HG03135 (cell line): ENCODE data around the gene MATN4.

Source experiments
- ATAC-seq: cut with Tn5 transposase; IDR thresholded peaks from one replicate; pipeline ENCODE4 v1.9.1; 2021; ENCODE audit warnings: mild to moderate bottlenecking, moderate library complexity; ENCODE audit not compliant: unreplicated experiment

Gene MATN4

DNA sequence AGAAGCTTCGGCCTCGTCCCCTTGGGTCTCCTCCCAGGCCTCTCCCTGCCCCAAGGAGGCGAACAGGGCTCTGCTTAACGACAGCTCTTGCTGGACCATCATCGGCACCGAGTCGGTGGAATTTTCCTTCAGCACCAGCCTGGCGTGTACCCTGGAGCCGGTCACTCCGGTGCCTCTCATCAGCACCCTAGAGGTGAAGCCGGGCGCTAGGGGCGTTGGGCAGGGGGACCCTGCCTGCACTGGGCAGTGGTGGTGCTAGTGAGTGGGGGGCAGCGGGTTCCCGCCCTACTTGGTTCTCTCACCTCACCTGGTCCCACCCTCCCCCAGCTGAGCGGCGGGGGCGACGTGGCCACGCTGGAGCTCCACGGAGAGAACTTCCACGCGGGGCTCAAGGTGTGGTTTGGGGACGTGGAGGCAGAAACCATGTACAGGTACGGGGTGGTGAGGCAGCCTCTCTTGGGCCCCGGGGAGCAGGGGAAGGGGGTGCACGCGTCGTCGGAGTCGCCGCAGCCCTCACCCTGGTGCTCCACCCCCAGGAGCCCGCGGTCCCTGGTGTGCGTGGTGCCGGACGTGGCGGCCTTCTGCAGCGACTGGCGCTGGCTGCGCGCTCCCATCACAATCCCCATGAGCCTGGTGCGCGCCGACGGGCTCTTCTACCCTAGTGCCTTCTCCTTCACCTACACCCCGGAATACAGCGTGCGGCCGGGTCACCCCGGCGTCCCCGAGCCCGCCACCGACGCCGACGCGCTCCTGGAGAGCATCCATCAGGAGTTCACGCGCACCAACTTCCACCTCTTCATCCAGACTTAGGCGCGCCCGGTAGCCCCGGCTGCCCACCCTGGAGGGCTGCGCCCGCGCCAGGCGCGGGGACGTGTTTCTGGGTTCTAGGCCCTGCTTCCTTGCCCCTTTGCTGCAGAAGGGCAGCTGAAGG, 8.3 kb upstream of the MATN4 start:
- ATAC-seq, result no peak

DNA sequence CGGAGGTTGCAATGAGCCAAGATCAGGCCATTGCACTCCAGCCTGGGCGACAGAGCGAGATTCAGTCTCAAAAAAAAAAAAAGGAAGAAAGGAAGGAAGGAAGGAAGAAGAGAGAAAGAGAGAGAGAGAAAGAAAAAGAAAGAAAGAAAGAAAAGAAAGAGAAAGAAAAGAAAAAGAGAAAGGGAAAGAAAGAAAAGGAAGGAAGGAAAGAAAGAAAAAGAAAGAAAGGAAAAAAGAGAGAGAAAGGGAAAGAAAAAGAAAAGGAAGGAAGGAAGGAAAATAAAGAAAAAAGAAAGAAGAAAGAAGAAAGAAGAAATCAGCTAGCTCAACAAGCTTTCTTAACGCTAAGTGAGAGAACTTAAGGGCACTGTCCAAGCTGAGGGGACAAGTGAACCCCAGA, 7.6 kb upstream of the MATN4 start:
- no peak for ATAC-seq

- no peak for ATAC-seq
These were observed 5.8 kb upstream of the MATN4 start for GRCh38 chr20:45313943-45314342.

DNA sequence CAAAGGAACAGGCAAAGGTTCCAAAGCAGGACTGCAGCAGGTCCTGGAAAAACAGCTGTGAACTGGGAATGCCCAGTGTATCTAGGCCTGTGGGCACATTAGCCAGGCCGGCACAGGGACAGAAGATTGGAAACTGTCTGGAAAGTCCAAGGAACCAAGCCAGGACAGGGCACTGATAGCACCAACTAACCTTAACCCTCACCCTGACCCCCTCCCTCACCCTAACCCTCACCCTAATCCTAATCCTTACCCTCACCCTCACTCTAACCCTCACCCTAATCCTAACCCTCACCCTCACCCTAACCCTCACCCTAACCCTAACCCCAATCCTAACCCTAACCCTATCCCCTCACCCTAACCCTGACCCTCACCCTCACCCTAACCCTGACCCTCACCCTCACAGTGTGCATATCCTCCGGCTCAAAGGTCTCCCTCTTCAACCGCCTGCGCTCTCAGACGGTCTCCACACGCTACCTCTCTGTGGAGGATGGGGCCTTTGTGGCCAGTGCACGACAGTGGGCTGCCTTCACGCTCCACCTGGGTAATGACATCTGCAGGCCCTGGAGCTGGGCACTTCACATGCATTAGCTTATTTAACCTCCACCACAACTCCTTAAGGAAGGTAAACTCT, 5.1 kb upstream of the MATN4 start:
- no peak for ATAC-seq

DNA sequence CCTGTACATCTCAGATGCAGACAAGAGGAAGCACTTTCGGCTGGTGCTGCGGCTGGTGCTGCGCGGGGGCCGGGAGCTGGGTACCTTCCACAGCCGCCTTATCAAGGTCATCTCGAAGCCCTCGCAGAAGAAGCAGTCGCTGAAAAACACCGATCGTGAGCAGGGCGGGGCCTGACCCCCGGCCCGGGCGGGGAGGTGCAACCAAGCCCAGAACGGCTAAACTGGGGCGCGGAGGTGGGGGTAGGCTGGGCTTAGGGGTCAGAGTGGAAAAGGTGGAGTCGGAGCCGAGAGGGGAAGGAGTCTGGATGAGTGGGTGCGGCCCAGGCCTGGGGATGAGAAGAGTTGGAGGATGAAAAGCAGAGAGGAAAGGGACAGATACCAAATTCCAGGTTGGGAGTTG, 4.1 kb upstream of the MATN4 start:
- ATAC-seq, result no peak

DNA sequence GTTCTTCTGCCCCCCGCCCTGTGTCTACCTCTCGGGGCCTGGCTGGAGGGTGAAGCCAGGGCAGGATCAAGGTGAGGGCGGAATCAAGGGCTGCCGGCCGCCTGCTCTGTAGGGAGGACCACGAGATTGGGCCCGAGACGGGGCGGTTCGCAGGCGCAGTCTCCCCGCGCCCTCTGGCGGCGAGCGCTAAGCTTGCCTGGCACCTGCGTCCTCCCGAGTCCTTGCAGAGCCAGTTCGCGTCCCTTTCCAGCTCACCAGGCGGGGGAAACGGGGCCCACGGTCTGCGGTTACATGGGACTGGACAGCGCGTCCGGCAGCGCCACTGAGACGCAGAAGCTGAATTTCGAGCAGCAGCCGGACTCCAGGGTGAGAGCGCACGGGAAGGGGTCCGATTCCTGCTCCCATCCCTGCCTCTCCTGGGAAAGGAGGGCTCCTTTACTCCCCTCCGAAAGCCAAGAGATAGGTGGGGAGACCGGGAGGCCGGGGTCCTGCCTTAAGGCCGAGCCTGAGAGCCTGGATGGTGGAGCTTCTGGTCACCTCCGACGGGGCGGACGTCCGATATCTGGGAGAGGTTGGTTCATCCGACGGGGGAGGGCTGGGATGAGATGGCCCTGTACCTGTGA, 3.6 kb upstream of the MATN4 start:
- no peak for ATAC-seq

GRCh38 chr20:45309075-45309474, 976 bp upstream of the MATN4 start:
- ATAC-seq, result no peak

- no peak for ATAC-seq
These were observed 941 bp downstream of the MATN4 start for GRCh38 chr20:45307076-45307640.

DNA sequence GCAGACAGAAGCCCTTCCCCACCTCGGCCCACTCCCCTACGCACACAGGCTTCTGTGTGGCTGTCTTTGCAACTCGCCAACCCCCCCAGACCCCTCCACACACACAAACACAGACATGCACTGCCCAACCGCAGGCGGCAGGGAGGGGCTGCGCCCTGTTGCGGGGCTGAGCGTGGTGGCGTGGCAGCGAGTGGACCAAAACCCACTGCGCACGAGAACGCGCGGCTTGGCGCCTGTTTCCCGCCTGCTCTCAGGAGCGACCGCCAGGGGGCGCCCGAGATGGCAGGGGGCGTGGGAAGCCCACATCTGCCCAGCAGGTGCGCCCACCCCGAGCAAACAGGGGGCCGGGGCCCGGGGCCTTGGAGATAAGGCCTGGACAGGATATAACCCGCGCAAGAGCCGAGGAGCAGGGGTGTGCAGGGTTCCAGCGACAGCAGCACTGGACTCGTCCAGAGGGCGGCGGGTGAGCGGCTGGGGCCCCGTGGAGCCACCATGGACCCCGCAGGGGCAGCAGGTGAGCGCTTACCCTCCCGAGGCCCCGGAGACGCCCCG, 1.6 kb downstream of the MATN4 start, which contains the start of gene RBPJL:
Gene RBPJL (plus strand): TSS at position 410 of the 552 bp plus-strand sequence. CDS start 83 bp downstream, at position 493.
- ATAC-seq, result no peak

- no peak for ATAC-seq
These were observed 2.8 kb downstream of the MATN4 start for GRCh38 chr20:45305262-45305661.

- ATAC-seq, result no peak
These were observed 3.6 kb downstream of the MATN4 start for GRCh38 chr20:45304464-45304999.

- ATAC-seq, result no peak
These were observed 4.3 kb downstream of the MATN4 start for GRCh38 chr20:45303586-45304463.

- ATAC-seq, result no peak
These were observed 6.3 kb downstream of the MATN4 start for GRCh38 chr20:45301824-45302271.

GRCh38 chr20:45300961-45301360, 7.1 kb downstream of the MATN4 start:
- no peak for ATAC-seq

GRCh38 chr20:45299786-45300185, 8.3 kb downstream of the MATN4 start:
- ATAC-seq, result no peak

GRCh38 chr20:45297786-45298497, 10.2 kb downstream of the MATN4 start:
- no peak for ATAC-seq

GRCh38 chr20:45294659-45295058, 13.4 kb downstream of the MATN4 start:
- no peak for ATAC-seq

- no peak for ATAC-seq
These were observed 14.1 kb downstream of the MATN4 start for GRCh38 chr20:45294003-45294368.
